GM12878 (cell line): ENCODE data around the gene MB21D2. TPM values are rescaled to one million over a fixed set of nuclear protein-coding genes. Genes with fewer than 3 reads are reported as not detected.
A peak's percentile ranks its signal among the peaks of the same experiment; 100 is the strongest.

Experiments
- BCL11A ChIP-seq: IDR thresholded peaks from 2 replicates; pipeline ENCODE4 v1.6.1; 2011; ENCODE audit warnings: low read depth, low read length
- CBFB ChIP-seq: IDR thresholded peaks from 2 replicates; pipeline ENCODE4 v1.6.1; 2016; ENCODE audit warnings: antibody characterized with exemption, low read depth
- CEBPZ ChIP-seq: fragments of 150-350 bp; IDR thresholded peaks from 2 replicates; pipeline ENCODE4 v1.6.1; 2016; ENCODE audit warnings: low read depth, low read length
- ESRRA ChIP-seq: IDR thresholded peaks from 2 replicates; pipeline ENCODE4 v1.6.1; 2012; ENCODE audit warnings: mild to moderate bottlenecking, low read length, improper control_type of control experiment
- ETV6 ChIP-seq, 2 experiments: fragments of 450-650 bp in 1 of 2; IDR thresholded peaks in 1 of 2; conservative IDR thresholded peaks in 1 of 2; 2 replicates each; pipeline ENCODE4 v1.6.1; 2014; ENCODE audit warnings: antibody characterized with exemption in 1 of 2, borderline replicate concordance in 1 of 2, low read depth in 1 of 2, mild to moderate bottlenecking in 1 of 2, moderate library complexity in 1 of 2
- NBN ChIP-seq: fragments of 450-650 bp; IDR thresholded peaks from 2 replicates; pipeline ENCODE4 v1.6.1; 2016
- NFYA ChIP-seq: IDR thresholded peaks from 2 replicates; pipeline ENCODE4 v1.6.1; 2011; ENCODE audit warnings: low read depth, mild to moderate bottlenecking, low read length, improper control_type of control experiment, borderline replicate concordance
- NR2C1 ChIP-seq: fragments of 450-650 bp; IDR thresholded peaks from 2 replicates; pipeline ENCODE4 v1.6.1; 2017; ENCODE audit warnings: antibody characterized with exemption, mild to moderate bottlenecking, moderate library complexity
- NRF1 ChIP-seq: conservative IDR thresholded peaks from 2 replicates; pipeline ENCODE4 v1.6.1; 2011; ENCODE audit warnings: mild to moderate bottlenecking, low read depth, low read length, improper control_type of control experiment
- RELA ChIP-seq: fragments of 450-650 bp; IDR thresholded peaks from 2 replicates; pipeline ENCODE4 v1.8.0; 2014; ENCODE audit warnings: borderline replicate concordance; ENCODE audit not compliant: partially characterized antibody
- SKIL ChIP-seq: fragments of 450-650 bp; IDR thresholded peaks from 2 replicates; pipeline ENCODE4 v1.6.1; 2017; ENCODE audit warnings: mild to moderate bottlenecking, low read depth, inconsistent platforms; ENCODE audit not compliant: poor library complexity, severe bottlenecking
- ZBTB4 ChIP-seq: fragments of 450-650 bp; formaldehyde crosslinking; IDR thresholded peaks from 2 replicates; pipeline ENCODE4 v1.4.0; 2022; ENCODE audit warnings: mild to moderate bottlenecking, moderate library complexity
- ZNF622 ChIP-seq: fragments of 450-650 bp; IDR thresholded peaks from 2 replicates; pipeline ENCODE4 v1.6.1; 2017; ENCODE audit warnings: mild to moderate bottlenecking, inconsistent platforms
- ZZZ3 ChIP-seq: IDR thresholded peaks from 2 replicates; pipeline ENCODE4 v1.6.1; 2011; ENCODE audit warnings: low read depth; ENCODE audit not compliant: control insufficient read depth, insufficient read length
- polyA plus RNA-seq, 11 experiments: library from polyadenylated mRNA; depleted of rRNA in 4 of 11; unstranded in 6 of 11; stranded (reverse) in 5 of 11; fragments of >200 nt; fragmentation: Nextera tagmentation in 4 of 11; fragmentation: Illumina TruSeq in 1 of 11; extraction: Ambion mirVana in 4 of 11; extraction: Trizol in 1 of 11; gene quantifications; 1 replicate in 1 of 11; 2 replicates in 10 of 11; pipeline versions ENCODE4 v1.2.1 to v1.2.3, GENCODE V29; 2011 to 2016; ENCODE audit warnings: inconsistent platforms in 2 of 11, missing spikeins in 2 of 11, low read depth in 1 of 11
- total RNA-seq, 4 experiments: library from RNA; depleted of rRNA in 3 of 4; stranded (reverse); fragments of >200 nt in 3 of 4; fragmentation: Illumina TruSeq in 1 of 4; extraction: Trizol in 1 of 4; gene quantifications; 2 replicates each; pipeline versions ENCODE4 v1.2.1 to v1.2.3, GENCODE V29; 2013 to 2021
- TF ChIP-seq, protein P1 (sequence below): fragments of 450-650 bp; IDR thresholded peaks from 2 replicates; pipeline ENCODE4 v1.6.1; 2014; ENCODE audit warnings: mild to moderate bottlenecking
- TF ChIP-seq, protein P2 (sequence below): fragments of 450-650 bp; IDR thresholded peaks from 2 replicates; pipeline ENCODE4 v1.6.1; 2017; ENCODE audit warnings: mild to moderate bottlenecking, moderate library complexity

The MB21D2 gene
- total and polyA plus RNA-seq, 10 of the 15 experiments (the other 5 are each of a cell fraction or from before 2014, with no cell fraction given), result 7.9 to 21.2 (median 15.3) TPM

- TF ChIP-seq ZBTB4 (CRISPR knock-in tag) (no peak), ETV6 (conservative IDR thresholded peaks at IDR 0.05 in 1 of 2, IDR thresholded peaks at IDR 0.05 in 1 of 2; ENCODE audit: borderline replicate concordance in 1 of 2, low read depth in 1 of 2) (no peak), SKIL (no peak), ZZZ3 (no peak), NBN (peak; percentile 29; the same call in 1 of the 2 replicates), CBFB (no peak; the same call in 1 of the 2 replicates), CEBPZ (no peak), RELA (no peak), ESRRA (no peak), BCL11A (no peak), ZNF622 (no peak), NFYA (no peak), NR2C1 (no peak), NRF1 (no peak)
- TF ChIP-seq, protein P1, sequence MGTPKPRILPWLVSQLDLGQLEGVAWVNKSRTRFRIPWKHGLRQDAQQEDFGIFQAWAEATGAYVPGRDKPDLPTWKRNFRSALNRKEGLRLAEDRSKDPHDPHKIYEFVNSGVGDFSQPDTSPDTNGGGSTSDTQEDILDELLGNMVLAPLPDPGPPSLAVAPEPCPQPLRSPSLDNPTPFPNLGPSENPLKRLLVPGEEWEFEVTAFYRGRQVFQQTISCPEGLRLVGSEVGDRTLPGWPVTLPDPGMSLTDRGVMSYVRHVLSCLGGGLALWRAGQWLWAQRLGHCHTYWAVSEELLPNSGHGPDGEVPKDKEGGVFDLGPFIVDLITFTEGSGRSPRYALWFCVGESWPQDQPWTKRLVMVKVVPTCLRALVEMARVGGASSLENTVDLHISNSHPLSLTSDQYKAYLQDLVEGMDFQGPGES, result no peak
- TF ChIP-seq, protein P2, sequence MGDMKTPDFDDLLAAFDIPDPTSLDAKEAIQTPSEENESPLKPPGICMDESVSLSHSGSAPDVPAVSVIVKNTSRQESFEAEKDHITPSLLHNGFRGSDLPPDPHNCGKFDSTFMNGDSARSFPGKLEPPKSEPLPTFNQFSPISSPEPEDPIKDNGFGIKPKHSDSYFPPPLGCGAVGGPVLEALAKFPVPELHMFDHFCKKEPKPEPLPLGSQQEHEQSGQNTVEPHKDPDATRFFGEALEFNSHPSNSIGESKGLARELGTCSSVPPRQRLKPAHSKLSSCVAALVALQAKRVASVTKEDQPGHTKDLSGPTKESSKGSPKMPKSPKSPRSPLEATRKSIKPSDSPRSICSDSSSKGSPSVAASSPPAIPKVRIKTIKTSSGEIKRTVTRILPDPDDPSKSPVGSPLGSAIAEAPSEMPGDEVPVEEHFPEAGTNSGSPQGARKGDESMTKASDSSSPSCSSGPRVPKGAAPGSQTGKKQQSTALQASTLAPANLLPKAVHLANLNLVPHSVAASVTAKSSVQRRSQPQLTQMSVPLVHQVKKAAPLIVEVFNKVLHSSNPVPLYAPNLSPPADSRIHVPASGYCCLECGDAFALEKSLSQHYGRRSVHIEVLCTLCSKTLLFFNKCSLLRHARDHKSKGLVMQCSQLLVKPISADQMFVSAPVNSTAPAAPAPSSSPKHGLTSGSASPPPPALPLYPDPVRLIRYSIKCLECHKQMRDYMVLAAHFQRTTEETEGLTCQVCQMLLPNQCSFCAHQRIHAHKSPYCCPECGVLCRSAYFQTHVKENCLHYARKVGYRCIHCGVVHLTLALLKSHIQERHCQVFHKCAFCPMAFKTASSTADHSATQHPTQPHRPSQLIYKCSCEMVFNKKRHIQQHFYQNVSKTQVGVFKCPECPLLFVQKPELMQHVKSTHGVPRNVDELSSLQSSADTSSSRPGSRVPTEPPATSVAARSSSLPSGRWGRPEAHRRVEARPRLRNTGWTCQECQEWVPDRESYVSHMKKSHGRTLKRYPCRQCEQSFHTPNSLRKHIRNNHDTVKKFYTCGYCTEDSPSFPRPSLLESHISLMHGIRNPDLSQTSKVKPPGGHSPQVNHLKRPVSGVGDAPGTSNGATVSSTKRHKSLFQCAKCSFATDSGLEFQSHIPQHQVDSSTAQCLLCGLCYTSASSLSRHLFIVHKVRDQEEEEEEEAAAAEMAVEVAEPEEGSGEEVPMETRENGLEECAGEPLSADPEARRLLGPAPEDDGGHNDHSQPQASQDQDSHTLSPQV, result no peak
Observed at GRCh38 chr3:192831111-192831644, 86.5 kb downstream of the MB21D2 start (continued).
